ENCODE measurements around the gene NXNL1. TPM values are rescaled to one million over a fixed set of nuclear protein-coding genes. Genes with fewer than 3 reads are reported as not detected.

Gene NXNL1
- total RNA-seq, 1 experiment from 2014 or later, result not detected

DNA sequence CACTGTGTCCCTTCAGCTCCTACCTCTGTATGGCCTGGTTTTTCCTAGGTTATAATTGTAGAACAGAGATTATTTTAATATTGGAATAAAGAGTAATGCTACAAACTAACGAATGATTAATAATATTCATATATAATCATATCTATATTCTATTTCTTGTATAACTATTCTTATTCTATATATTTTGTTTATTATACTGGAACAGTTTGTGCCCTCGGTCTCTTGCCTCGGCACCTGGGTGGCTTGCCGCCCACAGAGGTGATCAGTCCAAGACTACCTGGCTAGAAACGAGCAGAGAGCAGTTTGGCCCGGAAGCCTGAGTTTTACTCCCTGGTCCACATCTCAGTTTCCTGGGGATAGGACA is 5.7 kb upstream of the NXNL1 start:
- Histone ChIP-seq H3K9me3 (ENCODE audit: control insufficient read depth in 1 of 2, insufficient read depth in 1 of 2, low read depth in 1 of 2, low read length in 2 of 2) (no peaks in the 10 kb centered on the region), H3K4me3 (replicated peaks in 1 of 2; ENCODE audit: low read depth in 1 of 2, low read length in 2 of 2) (no peak overlapping the region), H3K27ac (ENCODE audit: low read depth, low read length) (no peak overlapping the region), H3K4me1 (ENCODE audit: control insufficient read depth in 1 of 2, insufficient read depth in 2 of 2, low read length in 2 of 2) (peaks cover 18 to 39% of the 10 kb centered on the region in 2 experiments), H4K20me1 (ENCODE audit: insufficient read depth) (no peaks in the 10 kb centered on the region), H3K36me3 (ENCODE audit: control insufficient read depth in 1 of 2, insufficient read depth in 2 of 2, low read length in 2 of 2) (no peaks in the 10 kb centered on the region), H3K9ac (ENCODE audit: low read length) (no peak overlapping the region), H3K27me3 (ENCODE audit: insufficient read depth, low read length) (no peaks in the 10 kb centered on the region), H3K9me2 (ENCODE audit: insufficient read depth) (no peaks in the 10 kb centered on the region), H3K79me2 (ENCODE audit: insufficient read depth, low read length) (no peaks in the 10 kb centered on the region; the same call in 1 of the 2 replicates), H3K4me2 (ENCODE audit: low read length) (no peak overlapping the region), H2AFZ (ENCODE audit: low read depth, low read length, poor library complexity, severe bottlenecking) (no peak overlapping the region)
- intact Hi-C loops (cut with micrococcal nuclease), result loop anchor here (1.0 to 2.0 kb wide), 3 partner anchors 71 to 120 kb away; no protein-coding TSS in a partner anchor
- BruUV-seq (replicated peaks), result no TSS peak
- ChIA-PET POLR2A (interaction anchor here (0.6 kb wide), 1 partner anchor 138 kb away, joined by 3 read pairs; no protein-coding TSS in a partner anchor), RAD21 (ENCODE audit: low non-redundant PET in 1 of 2, low total read pairs in 2 of 2, uncharacterized antibody in 2 of 2, unreplicated experiment in 2 of 2) (interaction anchor here (0.6 to 0.7 kb wide), 2 partner anchors 14 to 25 kb away, joined by 3 to 4 read pairs; no protein-coding TSS in a partner anchor), CTCF (interaction anchor here (0.6 to 2.7 kb wide), 10 partner anchors 24 to 1912 kb away, joined by 3 to 16 read pairs (median 4); partner anchors contain the start of genes CCDC194 and MVB12A)
- no peak for TF ChIP-seq ZNF274 (IDR thresholded peaks at IDR 0.05; ENCODE audit: low read depth, low read length)
- TF ChIP-seq RAD21 (IDR thresholded peaks at IDR 0.05; ENCODE audit: low read depth), result no peak
- TF ChIP-seq EGR1 (IDR thresholded peaks at IDR 0.05; ENCODE audit: low read depth), result no peak
- no peak for TF ChIP-seq SIN3A (IDR thresholded peaks at IDR 0.05; ENCODE audit: low read depth)
- no peak for TF ChIP-seq FOSL1 (IDR thresholded peaks at IDR 0.05; ENCODE audit: low read depth)
- TF ChIP-seq POLR2A (IDR thresholded peaks at IDR 0.05; ENCODE audit: borderline replicate concordance, extremely low read depth, insufficient read depth, insufficient read length), result no peak
- TF ChIP-seq CBX3 (IDR thresholded peaks at IDR 0.05; ENCODE audit: low read depth), result no peak
- TF ChIP-seq, protein P1, sequence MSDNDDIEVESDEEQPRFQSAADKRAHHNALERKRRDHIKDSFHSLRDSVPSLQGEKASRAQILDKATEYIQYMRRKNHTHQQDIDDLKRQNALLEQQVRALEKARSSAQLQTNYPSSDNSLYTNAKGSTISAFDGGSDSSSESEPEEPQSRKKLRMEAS (IDR thresholded peaks at IDR 0.05), result no peak
- no peak for TF ChIP-seq ZFX (IDR thresholded peaks at IDR 0.05)
- TF ChIP-seq SP1 (IDR thresholded peaks at IDR 0.05; ENCODE audit: low read depth), result no peak
- no peak for TF ChIP-seq TCF7L2 (IDR thresholded peaks at IDR 0.05; ENCODE audit: borderline replicate concordance, extremely low read depth, insufficient read depth, insufficient read length)
- no peak for TF ChIP-seq EZH2 (IDR thresholded peaks at IDR 0.05)
- no peak for TF ChIP-seq EZH2phosphoT487 (IDR thresholded peaks at IDR 0.05; ENCODE audit: borderline replicate concordance)
- no peak for TF ChIP-seq CEBPB (IDR thresholded peaks at IDR 0.05; ENCODE audit: low read depth)
- no peak for DNase-seq (ENCODE audit: low read depth, low spot score)
- no peak for ATAC-seq
